ENCODE measurements around the gene FAM76B.

The FAM76B gene

GRCh38 chr11:95791709-95792033 is 2.1 kb upstream of the FAM76B start:
- no peak for DNase-seq

GRCh38 chr11:95790933-95791708 is 1.5 kb upstream of the FAM76B start:
- DNase-seq: peak; percentile 51

GRCh38 chr11:95790123-95790932 is 746 bp upstream of the FAM76B start, which contains the start of gene CEP57:
TSS of gene CEP57 (plus strand) at chr11:95790498. CDS start at chr11:95790699, 201 bp downstream.
- peak; percentile 95 for DNase-seq

GRCh38 chr11:95788921-95789505 is 569 bp downstream of the FAM76B start:
- peak; percentile 32 for DNase-seq

GRCh38 chr11:95780544-95780943 is 9.0 kb downstream of the FAM76B start:
- no peak for DNase-seq

GRCh38 chr11:95778699-95779098 is 10.9 kb downstream of the FAM76B start:
- no peak for DNase-seq

- no peak for DNase-seq
Measured at GRCh38 chr11:95776859-95777258, 12.7 kb downstream of the FAM76B start.

GRCh38 chr11:95768521-95768920 is 21.1 kb downstream of the FAM76B start:
- no peak for DNase-seq

- DNase-seq: no peak
Measured at GRCh38 chr11:95767498-95767897, 22.1 kb downstream of the FAM76B start.

- DNase-seq: no peak
Measured at GRCh38 chr11:95766701-95767100, 22.9 kb downstream of the FAM76B start.

GRCh38 chr11:95764267-95764898 is 25.2 kb downstream of the FAM76B start:
- no peak for DNase-seq

GRCh38 chr11:95762534-95762933 is 27.0 kb downstream of the FAM76B start:
- no peak for DNase-seq

- DNase-seq: no peak
Measured at GRCh38 chr11:95760941-95761340, 28.6 kb downstream of the FAM76B start.

- DNase-seq: no peak
Measured at GRCh38 chr11:95751515-95751914, 38.1 kb downstream of the FAM76B start.

- no peak for DNase-seq
Measured at GRCh38 chr11:95750101-95750500, 39.5 kb downstream of the FAM76B start.

GRCh38 chr11:95739108-95739938 is 50.3 kb downstream of the FAM76B start:
- DNase-seq: no peak

- no peak for DNase-seq
Measured at GRCh38 chr11:95736809-95737208, 52.8 kb downstream of the FAM76B start.

GRCh38 chr11:95736355-95736754 is 53.2 kb downstream of the FAM76B start:
- no peak for DNase-seq

GRCh38 chr11:95734009-95734572 is 55.5 kb downstream of the FAM76B start:
- no peak for DNase-seq

- no peak for DNase-seq
Measured at GRCh38 chr11:95732930-95733602, 56.5 kb downstream of the FAM76B start.

- DNase-seq: no peak
Measured at GRCh38 chr11:95729462-95729861, 60.1 kb downstream of the FAM76B start.
